Ecto neural progenitor cell (in vitro differentiated cells): ENCODE measurements around the gene TAF6L.
A peak's percentile ranks its signal among the peaks of the same experiment; 100 is the strongest.
"Not testable (repeated sequence)": the region's sequence is repeated elsewhere in the genome, so short reads cannot be mapped to it uniquely, and the experiment has no call there.

Experiments
- DNase-seq: peaks from one replicate; pipeline ENCODE4 v3.0.0-alpha.2; 2018; ENCODE audit warnings: low spot score

The TAF6L gene

GRCh38 chr11:62757846-62758788 lies 13.1 kb upstream of the TAF6L start:
- DNase-seq, result no peak

GRCh38 chr11:62760867-62761227 lies 10.3 kb upstream of the TAF6L start:
- not testable (repeated sequence) for DNase-seq

- DNase-seq, result peak; percentile 61
Observed at GRCh38 chr11:62770778-62771143, 435 bp upstream of the TAF6L start.

- DNase-seq, result no peak
Observed at GRCh38 chr11:62774407-62774806, 3.2 kb downstream of the TAF6L start.

GRCh38 chr11:62775646-62776045 lies 4.5 kb downstream of the TAF6L start:
- no peak for DNase-seq

- no peak for DNase-seq
Observed at GRCh38 chr11:62777389-62777788, 6.2 kb downstream of the TAF6L start.

- DNase-seq, result no peak
Observed at GRCh38 chr11:62778441-62778840, 7.2 kb downstream of the TAF6L start.

GRCh38 chr11:62782753-62783152 lies 11.6 kb downstream of the TAF6L start:
- DNase-seq, result no peak

- peak; percentile 94 for DNase-seq
Observed at GRCh38 chr11:62786318-62787004, 15.3 kb downstream of the TAF6L start.

GRCh38 chr11:62787005-62787759 lies 16.0 kb downstream of the TAF6L start, which contains the start of gene TMEM179B:
TSS of gene TMEM179B (plus strand) at chr11:62787402. CDS start at chr11:62787432, 30 bp downstream.
- peak; percentile 97 for DNase-seq

- DNase-seq, result no peak
Observed at GRCh38 chr11:62788991-62789390, 17.8 kb downstream of the TAF6L start.

- DNase-seq, result no peak
Observed at GRCh38 chr11:62789576-62789975, 18.4 kb downstream of the TAF6L start.

- peak; percentile 89 for DNase-seq
Observed at GRCh38 chr11:62791501-62792201, 20.5 kb downstream of the TAF6L start, which contains the start of gene TMEM223. TSS of gene TMEM223 (minus strand) at chr11:62792006. CDS start at chr11:62791994, 12 bp downstream.

GRCh38 chr11:62792202-62792575 lies 21.0 kb downstream of the TAF6L start:
- peak; percentile 54 for DNase-seq

- DNase-seq, result no peak
Observed at GRCh38 chr11:62794201-62794775, 23.1 kb downstream of the TAF6L start.

- no peak for DNase-seq
Observed at GRCh38 chr11:62796281-62796680, 25.1 kb downstream of the TAF6L start.

GRCh38 chr11:62799486-62799885 lies 28.3 kb downstream of the TAF6L start:
- no peak for DNase-seq

- no peak for DNase-seq
Observed at GRCh38 chr11:62801071-62801470, 29.9 kb downstream of the TAF6L start.

- no peak for DNase-seq
Observed at GRCh38 chr11:62804310-62805075, 33.3 kb downstream of the TAF6L start.

GRCh38 chr11:62805076-62805892 lies 34.1 kb downstream of the TAF6L start, which contains the start of gene NXF1:
TSS of gene NXF1 (minus strand) at chr11:62805440. CDS start at chr11:62805356, 84 bp downstream.
- peak; percentile 98 for DNase-seq
